A673 (cell line): ENCODE data around the gene NCOR2.

Experiments used
- CTCF ChIP-seq: fragments of 300-800, 200-600 bp; sonication (generic); conservative IDR thresholded peaks from 2 replicates; pipeline ENCODE4 v1.5.1; 2017; ENCODE audit warnings: low read depth, mild to moderate bottlenecking, antibody characterized with exemption, low read length, moderate library complexity, mixed read lengths
- EZH2 ChIP-seq: fragments of 200-600 bp; sonication (generic); IDR thresholded peaks from 2 replicates; pipeline ENCODE4 v1.6.1; 2017; ENCODE audit warnings: borderline replicate concordance, low read depth, mild to moderate bottlenecking, mixed read lengths, antibody characterized with exemption, low read length; ENCODE audit not compliant: poor library complexity, severe bottlenecking

GRCh38 chr12:124525927-124526692 is 41.3 kb downstream of the NCOR2 start:
- TF ChIP-seq CTCF (no peak), EZH2 (no peak)
